Fibroblast of the aortic adventitia (primary cell): Measurements from ENCODE around the gene KCNMB4. TPM values are rescaled to one million over a fixed set of nuclear protein-coding genes. Genes with fewer than 3 reads are reported as not detected.
A peak's percentile ranks its signal among the peaks of the same experiment; 100 is the strongest.

Source experiments
- DNase-seq: peaks from one replicate; pipeline ENCODE4 v3.0.0-alpha.2; 2010; ENCODE audit warnings: low read depth
- H3K4me3 ChIP-seq: 2 replicates; pipeline ENCODE4 v1.5.1; 2011; ENCODE audit warnings: low read depth, mild to moderate bottlenecking, control low read depth, low read length, moderate library complexity
- CTCF ChIP-seq: IDR thresholded peaks from 2 replicates; pipeline ENCODE4 v1.5.1; 2011; ENCODE audit warnings: mild to moderate bottlenecking, low read length, control low read depth, inconsistent platforms; ENCODE audit not compliant: insufficient read depth
- total RNA-seq: library from RNA; depleted of rRNA; stranded (reverse); fragments of >200 nt; gene quantifications from 2 replicates; pipeline ENCODE4 v1.2.3, GENCODE V29; 2012; ENCODE audit warnings: low replicate concordance

The KCNMB4 gene
- total RNA-seq, 1 donor: 2.0 TPM

GRCh38 chr12:70366581-70367257 lies 629 bp downstream of the KCNMB4 start:
- peak; percentile 14 for DNase-seq
- H3K4me3 ChIP-seq: peak overlapping the region; percentile 67
- no peak for TF ChIP-seq CTCF

GRCh38 chr12:70367258-70368141 lies 1.4 kb downstream of the KCNMB4 start:
- TF ChIP-seq CTCF: no peak
- peak; percentile 15 for DNase-seq
- H3K4me3 ChIP-seq: peak overlapping the region; percentile 66

- TF ChIP-seq CTCF: no peak
- no peak for DNase-seq
- H3K4me3 ChIP-seq: no peak overlapping the region
These were observed 6.8 kb downstream of the KCNMB4 start for GRCh38 chr12:70372881-70373280.

GRCh38 chr12:70379846-70380245 lies 13.8 kb downstream of the KCNMB4 start:
- TF ChIP-seq CTCF: no peak
- H3K4me3 ChIP-seq: no peak overlapping the region
- no peak for DNase-seq

- H3K4me3 ChIP-seq: no peak overlapping the region
- peak; percentile 19 for DNase-seq
- TF ChIP-seq CTCF: no peak
These were observed 17.4 kb downstream of the KCNMB4 start for GRCh38 chr12:70383484-70383883.

- TF ChIP-seq CTCF: no peak
- no peak for DNase-seq
- no peak overlapping the region for H3K4me3 ChIP-seq
These were observed 17.8 kb downstream of the KCNMB4 start for GRCh38 chr12:70383886-70384285.
